GM19099 (cell line): ENCODE measurements around the gene ZNF791.

ENCODE experiments used
- POLR2A ChIP-seq: IDR thresholded peaks from 3 replicates; pipeline ENCODE4 v1.6.1; 2011; ENCODE audit warnings: low read depth; ENCODE audit not compliant: insufficient read length; ENCODE audit errors: extremely low read depth

The ZNF791 gene

GRCh38 chr19:12628040-12629022 lies 17.6 kb downstream of the ZNF791 start:
- TF ChIP-seq POLR2A: no peak

DNA sequence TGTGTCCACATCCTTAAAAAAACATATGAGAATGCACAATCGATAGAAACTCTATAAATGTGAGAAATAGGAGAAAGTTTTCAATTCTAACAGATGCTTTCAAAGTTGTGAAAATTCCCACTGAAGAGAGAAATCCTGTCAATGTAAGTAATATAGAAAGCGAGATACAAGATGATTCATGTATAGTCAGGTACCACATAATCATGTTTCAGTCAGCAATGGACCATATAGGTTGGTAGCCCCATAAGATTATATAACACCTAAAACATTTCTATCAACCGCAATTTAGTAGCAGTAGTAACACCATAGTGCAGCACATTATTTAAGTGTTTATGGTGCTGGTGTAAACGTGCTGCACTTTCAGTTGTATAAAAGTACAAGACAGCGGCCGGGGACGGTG lies 18.5 kb downstream of the ZNF791 start:
- no peak for TF ChIP-seq POLR2A

GRCh38 chr19:12636631-12637030 lies 25.9 kb downstream of the ZNF791 start:
- TF ChIP-seq POLR2A: no peak

DNA sequence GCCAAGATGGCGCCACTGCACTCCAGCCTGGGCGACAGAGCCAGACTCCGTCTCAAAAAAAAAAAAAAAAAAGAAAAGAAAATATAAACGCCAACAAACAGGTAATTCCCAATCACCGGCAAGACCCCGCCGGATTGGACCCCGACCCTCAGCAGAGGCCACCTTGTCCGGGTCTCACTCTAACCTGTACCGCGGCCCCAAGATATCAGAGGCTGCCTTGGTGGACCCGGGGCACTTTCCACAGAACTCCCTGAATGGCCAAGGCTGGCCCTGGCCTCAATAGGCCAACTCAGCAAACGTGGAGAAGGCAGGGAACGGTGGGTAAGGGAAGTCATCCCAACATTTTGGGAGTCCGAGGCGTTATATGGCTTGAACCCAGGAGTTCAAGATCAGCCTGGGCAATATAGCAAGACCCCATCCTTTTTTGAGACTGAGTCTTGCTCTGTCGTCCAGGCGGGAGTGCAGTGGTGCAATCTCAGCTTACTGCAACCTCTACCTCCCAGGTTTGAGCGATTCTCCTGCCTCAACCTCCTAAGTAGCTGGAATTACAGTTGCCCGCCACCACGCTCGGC lies 28.0 kb downstream of the ZNF791 start:
- no peak for TF ChIP-seq POLR2A

GRCh38 chr19:12639901-12640613 lies 29.3 kb downstream of the ZNF791 start:
- TF ChIP-seq POLR2A: no peak

GRCh38 chr19:12641456-12641855 lies 30.7 kb downstream of the ZNF791 start:
- TF ChIP-seq POLR2A: no peak

DNA sequence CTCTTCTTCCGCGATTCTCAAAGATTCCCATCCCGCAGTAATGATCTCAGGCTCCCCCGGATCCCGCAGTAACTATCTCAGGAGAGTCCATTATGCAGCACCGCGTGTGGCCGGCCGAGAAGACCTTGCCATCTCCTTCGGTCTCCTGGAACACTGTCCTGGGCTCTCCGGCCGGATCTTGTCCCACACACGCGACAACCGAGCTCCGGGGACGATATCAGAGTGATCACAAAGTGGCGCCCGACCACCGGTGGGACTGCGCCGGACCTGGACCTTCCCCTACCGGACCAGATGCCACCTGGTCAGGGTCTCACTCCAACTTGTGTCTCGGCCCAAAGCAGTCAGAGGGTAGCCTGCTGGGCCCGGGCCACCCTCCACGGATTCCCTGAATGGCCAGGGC lies 31.8 kb downstream of the ZNF791 start:
- TF ChIP-seq POLR2A: no peak

DNA sequence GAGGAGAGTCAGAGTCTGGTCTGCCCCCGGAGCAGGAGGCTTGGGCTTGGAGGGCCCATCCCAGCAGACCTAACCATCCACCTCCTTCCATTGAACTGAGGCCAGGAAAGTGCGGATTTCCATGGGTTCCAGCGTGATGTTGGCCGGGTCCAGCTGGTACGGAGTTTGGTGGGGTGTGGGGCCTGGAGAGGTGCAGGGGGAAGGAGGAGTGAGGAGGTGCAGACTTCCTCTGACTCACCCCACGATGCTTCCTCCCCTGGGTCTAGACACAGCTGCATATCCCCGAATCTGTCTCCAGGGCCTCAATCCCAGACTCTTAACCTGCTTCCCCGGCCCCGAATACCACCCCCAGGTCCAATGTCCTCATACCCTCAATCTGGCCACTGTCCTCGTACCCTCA lies 35.8 kb downstream of the ZNF791 start:
- no peak for TF ChIP-seq POLR2A

GRCh38 chr19:12647047-12647446 lies 36.3 kb downstream of the ZNF791 start:
- TF ChIP-seq POLR2A: no peak

- no peak for TF ChIP-seq POLR2A
Observed at GRCh38 chr19:12647490-12648071, 36.9 kb downstream of the ZNF791 start.

DNA sequence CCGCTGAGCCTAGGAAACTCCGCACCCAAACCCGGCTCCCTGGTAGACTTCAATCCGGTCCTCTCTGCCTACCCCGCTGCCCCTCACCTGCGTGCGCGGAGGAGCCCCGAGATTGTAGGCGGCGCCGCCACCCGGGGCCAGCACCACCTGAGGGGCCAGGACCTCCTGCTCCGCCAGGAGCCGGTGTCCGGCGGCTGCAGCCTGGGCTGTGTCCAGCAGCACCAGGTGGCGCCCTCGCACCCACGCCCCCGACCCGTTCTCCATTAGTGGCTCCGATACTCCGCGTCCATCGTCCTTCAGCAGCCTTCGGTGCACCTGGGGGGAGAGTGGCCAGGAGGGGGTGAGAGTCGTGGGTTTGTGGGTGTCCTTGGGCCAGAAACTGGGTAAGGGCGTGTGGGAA lies 37.4 kb downstream of the ZNF791 start:
- no peak for TF ChIP-seq POLR2A

GRCh38 chr19:12649941-12650340 lies 39.2 kb downstream of the ZNF791 start:
- no peak for TF ChIP-seq POLR2A

GRCh38 chr19:12652219-12652618 lies 41.5 kb downstream of the ZNF791 start:
- TF ChIP-seq POLR2A: no peak

- TF ChIP-seq POLR2A: no peak
Observed at GRCh38 chr19:12655546-12655945, 44.8 kb downstream of the ZNF791 start.

- no peak for TF ChIP-seq POLR2A
Observed at GRCh38 chr19:12656899-12657571, 46.3 kb downstream of the ZNF791 start.
